HepG2 (cell line): ENCODE results near the gene SFTPB. TPM values are rescaled to one million over a fixed set of nuclear protein-coding genes. Genes with fewer than 3 reads are reported as not detected.

Experiments used
- ATAC-seq: fragments of 200-7000 bp; cut with Tn5 transposase; 3 replicates; pipeline ENCODE4 v1.9.1; 2020; ENCODE audit warnings: mild to moderate bottlenecking, moderate library complexity
- BruUV-seq: library from RNA; stranded (reverse); fragments of 400-500 nt; replicated peaks from 2 replicates; lab custom pipeline; 2021; lab: Mats Ljungman, UMichigan
- CTCF ChIA-PET: fragments of 300-600 bp; formaldehyde crosslinking; extraction: SDS; loops from one replicate; lab custom pipeline; 2021; ENCODE audit warnings: low total read pairs, inconsistent platforms, low intra/inter-chr PET ratio; lab: Yijun Ruan, JAX
- POLR2A ChIA-PET: fragments of 350-600 bp; sonication (Branson Sonifier 250); formaldehyde crosslinking; loops from one replicate; lab custom pipeline; 2020; ENCODE audit warnings: antibody characterized with exemption, inconsistent platforms; lab: Yijun Ruan, JAX
- DNase-seq: peaks from one replicate; pipeline ENCODE4 v3.0.0-alpha.2; 2015; ENCODE audit warnings: low spot score
- FAIRE-seq: peaks from 3 replicates; lab custom pipeline; 2011; peaks lifted over from hg19 to GRCh38; lab: Jason Lieb, UNC
- H2AFZ ChIP-seq: one replicate; pipeline ENCODE4 v1.6.1; 2011; ENCODE audit warnings: low read length, inconsistent platforms
- H3K27ac ChIP-seq: fragments of 300-600 bp; 3 replicates; pipeline ENCODE4 v1.8.0; 2011; ENCODE audit warnings: mixed run types, mild to moderate bottlenecking, mixed read lengths, low read length, inconsistent platforms; ENCODE audit not compliant: insufficient read depth; ENCODE audit errors: extremely low read length
- H3K27me3 ChIP-seq, 2 experiments: fragments of 200-600 bp in 1 of 2; 2 replicates in 1 of 2; 3 replicates in 1 of 2; pipeline versions ENCODE4 v1.6.0 to v1.8.0; 2011; ENCODE audit warnings: low read length in 2 of 2, mild to moderate bottlenecking in 2 of 2, moderate library complexity in 2 of 2, inconsistent platforms in 1 of 2; ENCODE audit not compliant: insufficient read depth in 2 of 2, control insufficient read depth in 1 of 2
- H3K36me3 ChIP-seq, 2 experiments: fragments of 200-600 bp in 1 of 2; replicated peaks in 1 of 2; 2 replicates in 1 of 2; 3 replicates in 1 of 2; pipeline versions ENCODE4 v1.5.1 to v1.8.0; 2011; ENCODE audit warnings: low read length in 2 of 2, inconsistent platforms in 1 of 2; ENCODE audit not compliant: insufficient read depth in 2 of 2, control insufficient read depth in 1 of 2
- H3K4me1 ChIP-seq: 2 replicates; pipeline ENCODE4 v1.5.1; 2012; ENCODE audit warnings: low read length, inconsistent platforms; ENCODE audit not compliant: insufficient read depth
- H3K4me2 ChIP-seq: 2 replicates; pipeline ENCODE4 v1.6.0; 2011; ENCODE audit warnings: low read depth, low read length, inconsistent platforms
- H3K4me3 ChIP-seq, 3 experiments: fragments of 200-600 bp in 1 of 3; sonication (generic), shearing (Covaris generic) in 1 of 3; replicated peaks in 1 of 3; 2 replicates each; pipeline ENCODE4 v1.5.1; 2011 to 2016; ENCODE audit warnings: low read length in 3 of 3, inconsistent platforms in 2 of 3, low read depth in 2 of 3, mild to moderate bottlenecking in 2 of 3, control low read depth in 1 of 3, mixed read lengths in 1 of 3; ENCODE audit not compliant: insufficient read depth in 1 of 3
- H3K79me2 ChIP-seq: one replicate; pipeline ENCODE4 v1.6.1; 2011; ENCODE audit warnings: low read length, inconsistent platforms; ENCODE audit not compliant: insufficient read depth
- H3K9ac ChIP-seq: 2 replicates; pipeline ENCODE4 v1.6.0; 2011; ENCODE audit warnings: mild to moderate bottlenecking, low read depth, low read length, inconsistent platforms; ENCODE audit not compliant: insufficient read depth
- H3K9me3 ChIP-seq: 2 replicates; pipeline ENCODE4 v1.5.1; 2012; ENCODE audit warnings: mild to moderate bottlenecking, low read length
- H4K20me1 ChIP-seq: 2 replicates; pipeline ENCODE4 v1.6.0; 2011; ENCODE audit warnings: inconsistent platforms, mild to moderate bottlenecking, low read length, moderate library complexity; ENCODE audit not compliant: insufficient read depth
- KLF11 ChIP-seq: IDR thresholded peaks from 2 replicates; pipeline ENCODE4 v1.6.1; 2016; ENCODE audit warnings: missing compliant biosample characterization
- PAWR ChIP-seq: sonication (generic); formaldehyde crosslinking; IDR thresholded peaks from 2 replicates; pipeline ENCODE4 v1.4.0; 2020; ENCODE audit warnings: missing genetic modification reagents, mild to moderate bottlenecking, borderline replicate concordance
- PHF20 ChIP-seq: sonication (generic); formaldehyde crosslinking; IDR thresholded peaks from 2 replicates; pipeline ENCODE4 v1.5.0; 2020; ENCODE audit warnings: mild to moderate bottlenecking, missing genetic modification reagents
- REPIN1 ChIP-seq: sonication (generic); formaldehyde crosslinking; IDR thresholded peaks from 2 replicates; pipeline ENCODE4 v1.8.0; 2022; ENCODE audit warnings: missing genetic modification reagents, low read depth, mild to moderate bottlenecking, borderline replicate concordance
- SIN3A ChIP-seq: IDR thresholded peaks from 2 replicates; pipeline ENCODE4 v1.6.1; 2011; ENCODE audit warnings: low read depth, mild to moderate bottlenecking, control low read depth, low read length, borderline replicate concordance
- STAG1 ChIP-seq: sonication (generic); formaldehyde crosslinking; IDR thresholded peaks from 2 replicates; pipeline ENCODE4 v1.4.0; 2020; ENCODE audit warnings: missing genetic modification reagents
- XRCC5 ChIP-seq: fragments of 200-400 bp; formaldehyde crosslinking; optimal IDR thresholded peaks from 2 replicates; pipeline ENCODE3; 2017; ENCODE audit warnings: mild to moderate bottlenecking, low read length
- ZBTB14 ChIP-seq: sonication (generic); formaldehyde crosslinking; IDR thresholded peaks from 2 replicates; pipeline ENCODE4 v1.4.0; 2020; ENCODE audit warnings: missing genetic modification reagents
- ZBTB20 ChIP-seq: sonication (generic); formaldehyde crosslinking; IDR thresholded peaks from 2 replicates; pipeline ENCODE4 v1.8.1; 2023; ENCODE audit warnings: missing genetic modification reagents, low read depth, mild to moderate bottlenecking, borderline replicate concordance
- ZBTB43 ChIP-seq: sonication (generic); formaldehyde crosslinking; conservative IDR thresholded peaks from 2 replicates; pipeline ENCODE4 v1.4.0; 2020; ENCODE audit warnings: missing genetic modification reagents
- ZBTB46 ChIP-seq: sonication (generic); formaldehyde crosslinking; IDR thresholded peaks from 2 replicates; pipeline ENCODE4 v1.4.0; 2020; ENCODE audit warnings: mild to moderate bottlenecking, missing genetic modification reagents, borderline replicate concordance
- ZNF138 ChIP-seq: sonication (generic); formaldehyde crosslinking; IDR thresholded peaks from 2 replicates; pipeline ENCODE4 v1.5.0; 2020; ENCODE audit warnings: mild to moderate bottlenecking, low read depth, missing genetic modification reagents
- ZNF205 ChIP-seq: IDR thresholded peaks from 2 replicates; pipeline ENCODE4 v1.6.1; 2018; ENCODE audit warnings: missing biosample characterization, missing genetic modification reagents
- ZNF547 ChIP-seq: sonication (generic); formaldehyde crosslinking; IDR thresholded peaks from 2 replicates; pipeline ENCODE4 v1.5.1; 2020; ENCODE audit warnings: mild to moderate bottlenecking, missing genetic modification reagents
- WGBS: methylation state at CpG from one replicate; pipeline ENCODE4 v1.1.6; 2017; ENCODE audit warnings: low lambda C conversion rate; 5-methylcytosine and 5-hydroxymethylcytosine counted together
- in situ Hi-C: cut with HindIII; loops from 2 replicates; pipeline ENCODE4 v1.10.0; 2017; ENCODE audit warnings: low pct_unique_long_range_greater_than_20kb; ENCODE audit not compliant: extremely low pct_ligation_motif_present
- intact Hi-C: fragments of 100-400 bp; cut with micrococcal nuclease; formaldehyde crosslinking; loops from one replicate; pipeline ENCODE4 v1.10.0; 2022; ENCODE audit not compliant: unreplicated experiment
- polyA plus RNA-seq, 8 experiments: library from polyadenylated mRNA; depleted of rRNA in 3 of 8; stranded (reverse) in 7 of 8; unstranded in 1 of 8; fragments of >200 nt; fragmentation: Illumina TruSeq in 4 of 8; extraction: Trizol in 4 of 8; gene quantifications; 2 replicates each; pipeline versions ENCODE4 v1.2.1 to v1.2.3, GENCODE V29; 2011 to 2016; ENCODE audit warnings: low read depth in 4 of 8, missing spikeins in 1 of 8, mixed read lengths in 1 of 8; ENCODE audit not compliant: insufficient read depth in 1 of 8
- total RNA-seq, 5 experiments: library from RNA; depleted of rRNA; stranded (reverse); fragments of >200 nt; fragmentation: Illumina TruSeq; extraction: Trizol; gene quantifications; 2 replicates each; pipeline ENCODE4 v1.2.3, GENCODE V29; 2016; ENCODE audit warnings: low read depth in 1 of 5
- TF ChIP-seq, protein P1 (sequence below): sonication (generic); formaldehyde crosslinking; IDR thresholded peaks from 2 replicates; pipeline ENCODE4 v1.8.0; 2022; ENCODE audit warnings: low read depth, missing genetic modification reagents
- TF ChIP-seq, protein P2 (sequence below): fragments of 450-650 bp; IDR thresholded peaks from 2 replicates; pipeline ENCODE4 v1.6.1; 2017
- TF ChIP-seq, protein P3 (sequence below): sonication (generic); formaldehyde crosslinking; IDR thresholded peaks from 2 replicates; pipeline ENCODE4 v1.5.0; 2020; ENCODE audit warnings: mild to moderate bottlenecking, low read depth, missing genetic modification reagents, borderline replicate concordance

The SFTPB gene
- total and polyA plus RNA-seq, 2 of the 13 experiments (the other 11 are each of a cell fraction or from before 2014, with no cell fraction given): not detected

DNA sequence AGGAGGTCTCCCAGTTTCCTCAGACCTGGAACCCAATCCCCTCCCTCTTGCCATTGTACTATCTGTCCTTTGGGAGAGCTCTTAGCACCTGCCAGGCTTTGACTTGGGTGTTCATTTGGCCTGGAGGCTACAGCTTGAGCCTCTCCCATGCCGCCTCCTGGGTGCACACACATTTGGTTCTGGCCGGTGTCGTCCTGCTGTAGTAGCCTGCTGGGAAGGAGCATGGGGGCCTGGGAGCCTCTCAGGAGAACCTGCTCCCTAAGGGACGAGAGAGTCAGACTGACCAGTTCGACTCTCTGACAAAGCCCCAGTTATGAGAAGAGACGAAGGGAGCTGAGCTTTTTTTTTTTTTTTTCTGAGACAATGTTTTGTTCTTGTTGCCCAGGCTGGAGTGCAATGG lies 7.4 kb upstream of the SFTPB start (continued):
- TF ChIP-seq, protein P1, sequence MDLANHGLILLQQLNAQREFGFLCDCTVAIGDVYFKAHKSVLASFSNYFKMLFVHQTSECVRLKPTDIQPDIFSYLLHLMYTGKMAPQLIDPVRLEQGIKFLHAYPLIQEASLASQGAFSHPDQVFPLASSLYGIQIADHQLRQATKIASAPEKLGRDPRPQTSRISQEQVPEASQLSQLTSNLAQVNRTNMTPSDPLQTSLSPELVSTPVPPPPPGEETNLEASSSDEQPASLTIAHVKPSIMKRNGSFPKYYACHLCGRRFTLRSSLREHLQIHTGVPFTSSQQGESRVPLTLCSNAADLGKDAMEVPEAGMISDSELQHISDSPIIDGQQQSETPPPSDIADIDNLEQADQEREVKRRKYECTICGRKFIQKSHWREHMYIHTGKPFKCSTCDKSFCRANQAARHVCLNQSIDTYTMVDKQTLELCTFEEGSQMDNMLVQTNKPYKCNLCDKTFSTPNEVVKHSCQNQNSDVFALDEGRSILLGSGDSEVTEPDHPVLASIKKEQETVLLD: no peak
- no peak for TF ChIP-seq STAG1 (CRISPR knock-in tag)
- TF ChIP-seq, all 625 proteins: peak for 0

DNA sequence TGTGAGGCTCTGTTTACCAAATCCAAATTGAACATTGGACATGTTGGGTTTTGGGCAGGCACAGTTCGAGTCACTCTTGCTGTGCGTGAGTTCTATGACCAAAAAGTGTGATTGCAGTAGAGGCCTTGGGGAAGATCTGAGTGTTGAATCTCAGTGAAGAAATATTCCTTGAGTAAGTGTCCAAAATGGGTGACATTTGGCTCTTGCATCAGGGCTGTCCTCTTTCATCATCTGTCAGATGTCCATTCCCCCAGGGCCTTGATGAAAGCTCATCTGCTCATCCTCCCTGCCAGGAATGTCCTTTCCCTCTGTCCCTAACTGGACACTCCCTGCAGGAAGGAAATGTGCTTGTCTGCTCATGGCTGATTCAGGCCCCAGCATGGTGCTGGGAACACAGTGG lies 6.4 kb upstream of the SFTPB start:
- WGBS: 23% methylated on average over 2 of the region's 2 CpGs
- no peaks in the 10 kb centered on the region for H3K36me3 ChIP-seq
- FAIRE-seq (no peak), DNase-seq (no peak), ATAC-seq (no peak)
- no peak overlapping the region for H3K9ac ChIP-seq
- H3K4me1 ChIP-seq: peaks cover 7% of the 10 kb centered on the region; the same call in 1 of the 2 replicates
- no TSS peak for BruUV-seq
- no peak overlapping the region for H2AFZ ChIP-seq
- no peak overlapping the region for H3K4me2 ChIP-seq
- H3K79me2 ChIP-seq: no peaks in the 10 kb centered on the region
- in situ Hi-C loops (no loop called here), intact Hi-C loops (no loop called here)
- no peak overlapping the region for H3K27ac ChIP-seq
- POLR2A ChIA-PET: no interaction called here
- no peaks in the 10 kb centered on the region for H3K9me3 ChIP-seq
- peaks cover 2% of the 10 kb centered on the region; the same call in 1 of the 2 replicates for H4K20me1 ChIP-seq
- H3K4me3 ChIP-seq: no peak overlapping the region
- H3K27me3 ChIP-seq: peaks cover 1 to 39% of the 10 kb centered on the region in 2 experiments; a peak in 2 of 5 replicates
- CTCF ChIA-PET: no interaction called here
- TF ChIP-seq ZBTB20 (CRISPR knock-in tag) (no peak), ZNF547 (CRISPR knock-in tag) (no peak), ZNF138 (no peak), KLF11 (CRISPR knock-in tag) (no peak), PHF20 (no peak), PAWR (CRISPR knock-in tag) (no peak), ZNF205 (CRISPR knock-in tag) (no peak), ZBTB43 (CRISPR knock-in tag) (no peak), XRCC5 (no peak), ZBTB46 (CRISPR knock-in tag) (no peak), ZBTB14 (CRISPR knock-in tag) (no peak), SIN3A (no peak), REPIN1 (CRISPR knock-in tag) (no peak)
- TF ChIP-seq, protein P2, sequence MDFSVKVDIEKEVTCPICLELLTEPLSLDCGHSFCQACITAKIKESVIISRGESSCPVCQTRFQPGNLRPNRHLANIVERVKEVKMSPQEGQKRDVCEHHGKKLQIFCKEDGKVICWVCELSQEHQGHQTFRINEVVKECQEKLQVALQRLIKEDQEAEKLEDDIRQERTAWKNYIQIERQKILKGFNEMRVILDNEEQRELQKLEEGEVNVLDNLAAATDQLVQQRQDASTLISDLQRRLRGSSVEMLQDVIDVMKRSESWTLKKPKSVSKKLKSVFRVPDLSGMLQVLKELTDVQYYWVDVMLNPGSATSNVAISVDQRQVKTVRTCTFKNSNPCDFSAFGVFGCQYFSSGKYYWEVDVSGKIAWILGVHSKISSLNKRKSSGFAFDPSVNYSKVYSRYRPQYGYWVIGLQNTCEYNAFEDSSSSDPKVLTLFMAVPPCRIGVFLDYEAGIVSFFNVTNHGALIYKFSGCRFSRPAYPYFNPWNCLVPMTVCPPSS: no peak
- TF ChIP-seq, protein P3, sequence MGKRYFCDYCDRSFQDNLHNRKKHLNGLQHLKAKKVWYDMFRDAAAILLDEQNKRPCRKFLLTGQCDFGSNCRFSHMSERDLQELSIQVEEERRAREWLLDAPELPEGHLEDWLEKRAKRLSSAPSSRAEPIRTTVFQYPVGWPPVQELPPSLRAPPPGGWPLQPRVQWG: no peak
